HepG2 (cell line): ENCODE measurements around the gene CEBPE. TPM values are rescaled to one million over a fixed set of nuclear protein-coding genes. Genes with fewer than 3 reads are reported as not detected.

Source experiments
- ARID2 ChIP-seq: sonication (generic); formaldehyde crosslinking; IDR thresholded peaks from 2 replicates; pipeline ENCODE4 v1.8.1; 2022; ENCODE audit warnings: mild to moderate bottlenecking, missing genetic modification reagents, borderline replicate concordance
- CBFB ChIP-seq: sonication (generic); formaldehyde crosslinking; IDR thresholded peaks from 2 replicates; pipeline ENCODE4 v1.4.0; 2020; ENCODE audit warnings: missing genetic modification reagents
- GFI1 ChIP-seq: sonication (generic); formaldehyde crosslinking; IDR thresholded peaks from 2 replicates; pipeline ENCODE4 v1.5.0; 2020; ENCODE audit warnings: missing genetic modification reagents, mild to moderate bottlenecking, borderline replicate concordance
- HOXA5 ChIP-seq: sonication (generic); formaldehyde crosslinking; IDR thresholded peaks from 2 replicates; pipeline ENCODE4 v1.4.0; 2020; ENCODE audit warnings: missing genetic modification reagents
- NR1H2 ChIP-seq: sonication (generic); formaldehyde crosslinking; IDR thresholded peaks from 2 replicates; pipeline ENCODE4 v1.8.1; 2022; ENCODE audit warnings: low read depth, missing genetic modification reagents, borderline replicate concordance
- SIN3A ChIP-seq: IDR thresholded peaks from 2 replicates; pipeline ENCODE4 v1.6.1; 2011; ENCODE audit warnings: low read depth, mild to moderate bottlenecking, control low read depth, low read length, borderline replicate concordance
- TCF7 ChIP-seq: sonication (generic); IDR thresholded peaks from 2 replicates; pipeline ENCODE4 v1.6.1; 2016; ENCODE audit warnings: antibody characterized with exemption, low read depth
- YEATS4 ChIP-seq: sonication (generic); formaldehyde crosslinking; IDR thresholded peaks from 2 replicates; pipeline ENCODE4 v1.4.0; 2020; ENCODE audit warnings: missing genetic modification reagents, borderline replicate concordance
- ZBTB26 ChIP-seq: IDR thresholded peaks from 2 replicates; pipeline ENCODE4 v1.6.1; 2016; ENCODE audit warnings: missing compliant biosample characterization, missing genetic modification reagents, borderline replicate concordance
- ZBTB3 ChIP-seq: sonication (generic); formaldehyde crosslinking; IDR thresholded peaks from 2 replicates; pipeline ENCODE4 v1.4.0; 2020; ENCODE audit warnings: low read depth, mild to moderate bottlenecking, moderate library complexity, missing genetic modification reagents, borderline replicate concordance
- ZFP36 ChIP-seq: fragments of 150-350 bp; IDR thresholded peaks from 2 replicates; pipeline ENCODE4 v1.6.1; 2018; ENCODE audit warnings: borderline replicate concordance, low read length, low read depth; ENCODE audit not compliant: partially characterized antibody
- ZNF180 ChIP-seq: sonication (generic); formaldehyde crosslinking; IDR thresholded peaks from 2 replicates; pipeline ENCODE4 v1.4.0; 2020; ENCODE audit warnings: low read depth, missing genetic modification reagents, borderline replicate concordance
- ZNF264 ChIP-seq: sonication (generic); formaldehyde crosslinking; IDR thresholded peaks from 2 replicates; pipeline ENCODE4 v1.4.0; 2020; ENCODE audit warnings: missing genetic modification reagents
- ZNF318 ChIP-seq: sonication (generic); formaldehyde crosslinking; IDR thresholded peaks from 2 replicates; pipeline ENCODE4 v1.4.0; 2020; ENCODE audit warnings: mild to moderate bottlenecking, missing genetic modification reagents
- ZNF431 ChIP-seq: sonication (generic); formaldehyde crosslinking; IDR thresholded peaks from 2 replicates; pipeline ENCODE4 v1.9.0; 2022; ENCODE audit warnings: missing genetic modification reagents, low read depth, mild to moderate bottlenecking, borderline replicate concordance
- ZNF441 ChIP-seq: sonication (generic); formaldehyde crosslinking; IDR thresholded peaks from 2 replicates; pipeline ENCODE4 v1.7.0; 2021; ENCODE audit warnings: missing genetic modification reagents, borderline replicate concordance
- ZNF496 ChIP-seq: sonication (generic); formaldehyde crosslinking; IDR thresholded peaks from 2 replicates; pipeline ENCODE4 v1.8.1; 2023; ENCODE audit warnings: mild to moderate bottlenecking, moderate library complexity, missing genetic modification reagents; ENCODE audit not compliant: insufficient replicate concordance
- ZNF530 ChIP-seq: sonication (generic); formaldehyde crosslinking; IDR thresholded peaks from 2 replicates; pipeline ENCODE4 v1.5.0; 2020; ENCODE audit warnings: low read depth, mild to moderate bottlenecking, missing genetic modification reagents
- ZNF616 ChIP-seq: sonication (generic); formaldehyde crosslinking; IDR thresholded peaks from 2 replicates; pipeline ENCODE4 v1.5.0; 2020; ENCODE audit warnings: low read depth, mild to moderate bottlenecking, missing genetic modification reagents
- ZNF839 ChIP-seq: sonication (generic); formaldehyde crosslinking; IDR thresholded peaks from 2 replicates; pipeline ENCODE4 v1.4.0; 2020; ENCODE audit warnings: missing genetic modification reagents, mild to moderate bottlenecking, borderline replicate concordance
- ZNF891 ChIP-seq: sonication (generic); formaldehyde crosslinking; IDR thresholded peaks from 2 replicates; pipeline ENCODE4 v1.5.0; 2020; ENCODE audit warnings: mild to moderate bottlenecking, missing genetic modification reagents
- polyA plus RNA-seq, 8 experiments: library from polyadenylated mRNA; depleted of rRNA in 3 of 8; stranded (reverse) in 7 of 8; unstranded in 1 of 8; fragments of >200 nt; fragmentation: Illumina TruSeq in 4 of 8; extraction: Trizol in 4 of 8; gene quantifications; 2 replicates each; pipeline versions ENCODE4 v1.2.1 to v1.2.3, GENCODE V29; 2011 to 2016; ENCODE audit warnings: low read depth in 4 of 8, missing spikeins in 1 of 8, mixed read lengths in 1 of 8; ENCODE audit not compliant: insufficient read depth in 1 of 8
- total RNA-seq, 5 experiments: library from RNA; depleted of rRNA; stranded (reverse); fragments of >200 nt; fragmentation: Illumina TruSeq; extraction: Trizol; gene quantifications; 2 replicates each; pipeline ENCODE4 v1.2.3, GENCODE V29; 2016; ENCODE audit warnings: low read depth in 1 of 5

CEBPE gene
- total and polyA plus RNA-seq, 2 of the 13 experiments (the other 11 are each of a cell fraction or from before 2014, with no cell fraction given): 0.09 to 0.11 TPM

GRCh38 chr14:23068789-23069412, 50.2 kb downstream of the CEBPE start (continued):
- TF ChIP-seq ZBTB3 (CRISPR knock-in tag) (0 out of 2 replicates have a peak, but pooled peaks have one; percentile 43), ARID2 (CRISPR knock-in tag) (peak; percentile 69; the same call in 1 of the 2 replicates), ZFP36 (no peak), YEATS4 (CRISPR knock-in tag) (peak; percentile 55; the same call in 1 of the 2 replicates), ZNF616 (CRISPR knock-in tag) (no peak), ZNF891 (no peak), ZNF530 (CRISPR knock-in tag) (no peak), HOXA5 (CRISPR knock-in tag) (peak; percentile 95; the same call in 1 of the 2 replicates), ZNF496 (CRISPR knock-in tag) (no peak), ZNF180 (no peak), NR1H2 (CRISPR knock-in tag) (no peak), GFI1 (peak; percentile 31; the same call in 1 of the 2 replicates), ZNF318 (CRISPR knock-in tag) (no peak; the same call in 1 of the 2 replicates), ZNF264 (CRISPR knock-in tag) (peak; percentile 81; the same call in 1 of the 2 replicates), SIN3A (peak; percentile 16; the same call in 1 of the 2 replicates), ZNF441 (CRISPR knock-in tag) (0 out of 2 replicates have a peak, but pooled peaks have one; percentile 59), TCF7 (no peak), CBFB (CRISPR knock-in tag) (no peak; the same call in 1 of the 2 replicates), ZNF431 (CRISPR knock-in tag) (no peak), ZNF839 (CRISPR knock-in tag) (no peak), ZBTB26 (CRISPR knock-in tag) (no peak)
